Measurements from ENCODE around the gene CEP295NL. TPM values are rescaled to one million over a fixed set of nuclear protein-coding genes. Genes with fewer than 3 reads are reported as not detected.

CEP295NL gene
- total RNA-seq (1.6 TPM), polyA plus RNA-seq (under 1 TPM in 2 of 4 donors, not detected in 2; 0.25 to 0.78 TPM)

- Histone ChIP-seq H3K36me3 (ENCODE audit: control insufficient read depth, insufficient read depth, low read length) (no peaks in the 10 kb centered on the region), H3K4me3 (ENCODE audit: low read depth, low read length) (no peak within 1 kb of the TSS), H3K4me1 (ENCODE audit: control insufficient read depth, insufficient read depth, low read length, poor library complexity, severe bottlenecking) (no peaks in the 10 kb centered on the region), H3K27me3 (ENCODE audit: control insufficient read depth, insufficient read depth, low read length) (no peaks in the 10 kb centered on the region), H3K27ac (ENCODE audit: insufficient read depth, low read length, poor library complexity, severe bottlenecking) (no peak within 1 kb of the TSS), H3K9me3 (ENCODE audit: control insufficient read depth in 2 of 2, low read length in 2 of 2) (no peaks in the 10 kb centered on the region)
- Mint-ChIP-seq H3K36me3 (no peaks in the 10 kb centered on the region), H3K9me3 (no peaks in the 10 kb centered on the region), H3K27ac (peak within 1 kb of the TSS in 1 of 3 donors; percentile 26), H3K4me3 (peak within 1 kb of the TSS in 1 of 4 donors; percentile 51), H3K27me3 (peaks cover 9% of the 10 kb centered on the region), H3K4me1 (peaks cover 0 to 8% (median 4%) of the 10 kb centered on the region in 4 donors)
- ATAC-seq (ENCODE audit: low read depth in 2 of 2) (no peak), DNase-seq (no peak)
Observed at GRCh38 chr17:78903101-78903779, at the start of gene CEP295NL. Gene CEP295NL, minus strand, starts transcription at chr17:78903201. Its CDS starts 1,373 bp downstream, at chr17:78901828.

GRCh38 chr17:78952706-78953105, 49.7 kb upstream of the CEP295NL start:
- no peaks in the 10 kb centered on the region for H3K27me3 ChIP-seq (ENCODE audit: control insufficient read depth, insufficient read depth, low read length)
- H3K9me3 ChIP-seq (ENCODE audit: control insufficient read depth in 2 of 2, low read length in 2 of 2): peaks cover 4 to 15% of the 10 kb centered on the region in 2 experiments
- H3K4me3 ChIP-seq (ENCODE audit: low read depth, low read length): no peak overlapping the region
- no peaks in the 10 kb centered on the region for H3K4me1 ChIP-seq (ENCODE audit: control insufficient read depth, insufficient read depth, low read length, poor library complexity, severe bottlenecking)
- peaks cover 4% of the 10 kb centered on the region for H3K36me3 Mint-ChIP-seq
- no peaks in the 10 kb centered on the region for H3K36me3 ChIP-seq (ENCODE audit: control insufficient read depth, insufficient read depth, low read length)
- H3K4me3 Mint-ChIP-seq: no peak overlapping the region
- H3K27ac ChIP-seq (ENCODE audit: insufficient read depth, low read length, poor library complexity, severe bottlenecking): no peak overlapping the region
- peaks cover 0 to 20% (median 0%) of the 10 kb centered on the region in 7 donors for H3K9me3 Mint-ChIP-seq
- H3K27ac Mint-ChIP-seq: no peak overlapping the region
- ATAC-seq (ENCODE audit: low read depth in 2 of 2) (no peak), DNase-seq (no peak)
- H3K4me1 Mint-ChIP-seq: no peaks in the 10 kb centered on the region
- H3K27me3 Mint-ChIP-seq: peaks cover 9% of the 10 kb centered on the region

GRCh38 chr17:78951967-78952551, 49.1 kb upstream of the CEP295NL start:
- no peak overlapping the region for H3K4me3 ChIP-seq (ENCODE audit: low read depth, low read length)
- H3K4me1 ChIP-seq (ENCODE audit: control insufficient read depth, insufficient read depth, low read length, poor library complexity, severe bottlenecking): no peaks in the 10 kb centered on the region
- Mint-ChIP-seq H3K27ac (no peak overlapping the region), H3K9me3 (peaks cover 0 to 20% (median 0%) of the 10 kb centered on the region in 7 donors), H3K4me1 (no peaks in the 10 kb centered on the region), H3K4me3 (no peak overlapping the region), H3K27me3 (peaks cover 9% of the 10 kb centered on the region), H3K36me3 (peaks cover 4% of the 10 kb centered on the region)
- no peaks in the 10 kb centered on the region for H3K27me3 ChIP-seq (ENCODE audit: control insufficient read depth, insufficient read depth, low read length)
- H3K9me3 ChIP-seq (ENCODE audit: control insufficient read depth in 2 of 2, low read length in 2 of 2): peaks cover 4 to 15% of the 10 kb centered on the region in 2 experiments
- no peak overlapping the region for H3K27ac ChIP-seq (ENCODE audit: insufficient read depth, low read length, poor library complexity, severe bottlenecking)
- DNase-seq: no peak
- no peak for ATAC-seq (ENCODE audit: low read depth in 2 of 2)
- H3K36me3 ChIP-seq (ENCODE audit: control insufficient read depth, insufficient read depth, low read length): no peaks in the 10 kb centered on the region

GRCh38 chr17:78950870-78951269, 47.9 kb upstream of the CEP295NL start:
- Histone ChIP-seq H3K36me3 (ENCODE audit: control insufficient read depth, insufficient read depth, low read length) (no peaks in the 10 kb centered on the region), H3K27ac (ENCODE audit: insufficient read depth, low read length, poor library complexity, severe bottlenecking) (no peak overlapping the region), H3K27me3 (ENCODE audit: control insufficient read depth, insufficient read depth, low read length) (no peaks in the 10 kb centered on the region), H3K4me3 (ENCODE audit: low read depth, low read length) (no peak overlapping the region), H3K4me1 (ENCODE audit: control insufficient read depth, insufficient read depth, low read length, poor library complexity, severe bottlenecking) (no peaks in the 10 kb centered on the region), H3K9me3 (ENCODE audit: control insufficient read depth in 2 of 2, low read length in 2 of 2) (peaks cover 4 to 15% of the 10 kb centered on the region in 2 experiments)
- Mint-ChIP-seq H3K27ac (no peak overlapping the region), H3K27me3 (peaks cover 14% of the 10 kb centered on the region), H3K36me3 (peaks cover 4% of the 10 kb centered on the region), H3K4me1 (peaks cover 0 to 2% (median 0%) of the 10 kb centered on the region in 4 donors), H3K9me3 (peaks cover 0 to 20% (median 0%) of the 10 kb centered on the region in 7 donors), H3K4me3 (no peak overlapping the region)
- ATAC-seq (ENCODE audit: low read depth in 2 of 2) (no peak), DNase-seq (no peak)

GRCh38 chr17:78947235-78948149, 44.5 kb upstream of the CEP295NL start:
- Mint-ChIP-seq H3K9me3 (peaks cover 0 to 19% (median 0%) of the 10 kb centered on the region in 7 donors), H3K4me3 (no peak overlapping the region), H3K36me3 (peaks cover 4% of the 10 kb centered on the region), H3K27me3 (peaks cover 13% of the 10 kb centered on the region), H3K4me1 (peaks cover 0 to 4% (median 0%) of the 10 kb centered on the region in 4 donors), H3K27ac (peak overlapping the region in 1 of 3 donors; percentile 52)
- H3K4me1 ChIP-seq (ENCODE audit: control insufficient read depth, insufficient read depth, low read length, poor library complexity, severe bottlenecking): no peaks in the 10 kb centered on the region
- H3K4me3 ChIP-seq (ENCODE audit: low read depth, low read length): no peak overlapping the region
- DNase-seq (no peak), ATAC-seq (ENCODE audit: low read depth in 2 of 2) (no peak)
- no peak overlapping the region for H3K27ac ChIP-seq (ENCODE audit: insufficient read depth, low read length, poor library complexity, severe bottlenecking)
- H3K36me3 ChIP-seq (ENCODE audit: control insufficient read depth, insufficient read depth, low read length): no peaks in the 10 kb centered on the region
- peaks cover 4 to 15% of the 10 kb centered on the region in 2 experiments for H3K9me3 ChIP-seq (ENCODE audit: control insufficient read depth in 2 of 2, low read length in 2 of 2)
- H3K27me3 ChIP-seq (ENCODE audit: control insufficient read depth, insufficient read depth, low read length): no peaks in the 10 kb centered on the region

GRCh38 chr17:78946631-78947030, 43.6 kb upstream of the CEP295NL start:
- Mint-ChIP-seq H3K9me3 (peaks cover 0 to 18% (median 0%) of the 10 kb centered on the region in 7 donors), H3K27me3 (peaks cover 5% of the 10 kb centered on the region), H3K27ac (no peak overlapping the region), H3K4me1 (peaks cover 0 to 4% (median 0%) of the 10 kb centered on the region in 4 donors), H3K36me3 (peaks cover 4% of the 10 kb centered on the region), H3K4me3 (no peak overlapping the region)
- ATAC-seq (ENCODE audit: low read depth in 2 of 2): no peak
- Histone ChIP-seq H3K9me3 (ENCODE audit: control insufficient read depth in 2 of 2, low read length in 2 of 2) (peaks cover 4 to 15% of the 10 kb centered on the region in 2 experiments), H3K36me3 (ENCODE audit: control insufficient read depth, insufficient read depth, low read length) (no peaks in the 10 kb centered on the region), H3K4me3 (ENCODE audit: low read depth, low read length) (no peak overlapping the region), H3K4me1 (ENCODE audit: control insufficient read depth, insufficient read depth, low read length, poor library complexity, severe bottlenecking) (no peaks in the 10 kb centered on the region), H3K27ac (ENCODE audit: insufficient read depth, low read length, poor library complexity, severe bottlenecking) (no peak overlapping the region), H3K27me3 (ENCODE audit: control insufficient read depth, insufficient read depth, low read length) (no peaks in the 10 kb centered on the region)
- no peak for DNase-seq

GRCh38 chr17:78946131-78946530, 43.1 kb upstream of the CEP295NL start:
- DNase-seq (no peak), ATAC-seq (ENCODE audit: low read depth in 2 of 2) (no peak)
- Mint-ChIP-seq H3K36me3 (no peaks in the 10 kb centered on the region), H3K27ac (no peak overlapping the region), H3K4me1 (peaks cover 0 to 4% (median 0%) of the 10 kb centered on the region in 4 donors), H3K27me3 (peaks cover 5% of the 10 kb centered on the region), H3K4me3 (no peak overlapping the region), H3K9me3 (peaks cover 0 to 14% (median 0%) of the 10 kb centered on the region in 7 donors)
- Histone ChIP-seq H3K27me3 (ENCODE audit: control insufficient read depth, insufficient read depth, low read length) (no peaks in the 10 kb centered on the region), H3K36me3 (ENCODE audit: control insufficient read depth, insufficient read depth, low read length) (no peaks in the 10 kb centered on the region), H3K9me3 (ENCODE audit: control insufficient read depth in 2 of 2, low read length in 2 of 2) (peaks cover 4 to 10% of the 10 kb centered on the region in 2 experiments), H3K4me1 (ENCODE audit: control insufficient read depth, insufficient read depth, low read length, poor library complexity, severe bottlenecking) (no peaks in the 10 kb centered on the region), H3K27ac (ENCODE audit: insufficient read depth, low read length, poor library complexity, severe bottlenecking) (no peak overlapping the region), H3K4me3 (ENCODE audit: low read depth, low read length) (no peak overlapping the region)
